Stimulated activated naive CD8-positive, alpha-beta T cell treated with anti-CD3 and anti-CD28 coated beads, Interleukin-15, Interleukin-2, amounts not matched to agents 100 ng/mL and 50 ng/mL, for 24 hours (primary cell): ENCODE measurements around the gene ST3GAL4.
"Not testable (repeated sequence)": the region's sequence is repeated elsewhere in the genome, so short reads cannot be mapped to it uniquely, and the experiment has no call there.

ENCODE experiments used
- H3K27ac Mint-ChIP-seq: one replicate; pipeline ENCODE4 v1.8.0; 2021; ENCODE audit warnings: mild to moderate bottlenecking, mixed read lengths
- H3K27me3 Mint-ChIP-seq: one replicate; pipeline ENCODE4 v1.8.0; 2021; ENCODE audit warnings: mixed read lengths
- H3K36me3 Mint-ChIP-seq: one replicate; pipeline ENCODE4 v1.8.0; 2021; ENCODE audit warnings: low read depth, mixed read lengths
- H3K4me1 Mint-ChIP-seq: one replicate; pipeline ENCODE4 v1.8.0; 2021; ENCODE audit warnings: low read depth, mixed read lengths
- H3K4me3 Mint-ChIP-seq: one replicate; pipeline ENCODE4 v1.8.0; 2021; ENCODE audit warnings: mild to moderate bottlenecking, mixed read lengths
- H3K9me3 Mint-ChIP-seq: one replicate; pipeline ENCODE4 v1.8.0; 2021; ENCODE audit warnings: mixed read lengths

Gene ST3GAL4

DNA sequence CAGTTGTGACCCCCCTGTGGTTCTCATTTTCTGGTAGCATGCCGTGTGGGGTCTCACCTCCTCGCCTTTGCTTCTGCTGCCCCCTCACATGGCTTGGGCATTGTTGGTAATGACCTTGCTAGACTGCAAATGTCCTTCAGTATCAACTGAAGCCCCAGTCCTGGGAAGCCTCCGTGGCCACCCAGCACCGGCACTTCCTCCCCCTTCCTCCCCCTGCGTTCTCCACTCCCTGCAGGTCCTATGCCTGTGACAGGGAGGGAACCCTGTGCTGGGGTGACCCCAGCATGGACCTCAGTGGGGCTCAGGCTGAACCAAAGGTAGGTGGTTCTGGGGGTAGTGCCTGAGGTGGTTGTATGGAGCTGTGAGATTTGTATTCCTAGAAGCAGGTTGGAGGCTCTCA is 5.9 kb downstream of the ST3GAL4 start:
- H3K4me1 Mint-ChIP-seq = no peaks in the 10 kb centered on the region
- H3K27ac Mint-ChIP-seq = no peak overlapping the region
- no peak overlapping the region for H3K4me3 Mint-ChIP-seq
- H3K27me3 Mint-ChIP-seq = no peaks in the 10 kb centered on the region
- H3K9me3 Mint-ChIP-seq = no peaks in the 10 kb centered on the region
- no peaks in the 10 kb centered on the region for H3K36me3 Mint-ChIP-seq

DNA sequence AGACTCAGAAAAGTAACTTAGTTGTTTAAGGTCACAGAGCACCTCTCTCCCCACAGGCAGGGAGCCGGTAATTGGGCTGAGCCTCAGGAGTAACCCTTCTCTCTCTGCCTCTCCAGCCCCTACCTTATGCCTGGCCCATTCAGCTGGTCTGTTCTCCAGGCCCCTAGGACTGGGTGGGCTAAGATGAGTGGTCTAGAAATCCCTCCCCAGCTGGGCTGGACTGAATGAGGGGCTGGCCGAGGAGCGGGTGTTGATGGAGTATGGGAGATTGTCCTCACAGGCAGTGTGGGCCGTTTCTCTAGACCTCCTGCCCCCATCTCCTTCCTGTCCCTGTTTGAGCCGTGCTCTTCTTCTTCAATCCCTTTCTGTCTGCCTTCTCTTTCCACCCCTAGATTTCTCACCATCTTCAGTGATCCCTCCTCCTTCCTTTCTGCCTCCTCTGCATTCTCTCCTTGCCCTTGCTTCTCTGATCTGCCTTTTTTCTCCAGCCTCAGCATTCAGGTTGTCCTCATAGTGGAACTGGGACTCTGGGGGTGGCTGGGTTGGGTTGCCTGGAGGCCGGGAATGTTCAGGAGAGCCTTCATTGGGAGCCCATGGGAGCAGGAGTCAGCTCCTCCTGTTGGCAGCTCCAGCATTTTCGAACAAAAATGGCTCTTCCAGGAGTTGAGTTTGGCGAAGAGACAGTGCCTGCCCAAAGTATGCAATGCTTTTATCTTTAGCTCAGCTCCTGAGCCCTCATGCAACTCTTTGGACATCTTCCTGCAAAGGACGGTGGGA is 7.6 kb downstream of the ST3GAL4 start:
- no peaks in the 10 kb centered on the region for H3K36me3 Mint-ChIP-seq
- H3K4me3 Mint-ChIP-seq = no peak overlapping the region
- H3K27ac Mint-ChIP-seq = no peak overlapping the region
- H3K4me1 Mint-ChIP-seq = no peaks in the 10 kb centered on the region
- H3K9me3 Mint-ChIP-seq = no peaks in the 10 kb centered on the region
- H3K27me3 Mint-ChIP-seq = no peaks in the 10 kb centered on the region

GRCh38 chr11:126363706-126364248 is 8.3 kb downstream of the ST3GAL4 start:
- Mint-ChIP-seq H3K9me3 (no peaks in the 10 kb centered on the region), H3K27ac (no peak overlapping the region), H3K27me3 (no peaks in the 10 kb centered on the region), H3K4me3 (no peak overlapping the region), H3K36me3 (no peaks in the 10 kb centered on the region), H3K4me1 (no peaks in the 10 kb centered on the region)

DNA sequence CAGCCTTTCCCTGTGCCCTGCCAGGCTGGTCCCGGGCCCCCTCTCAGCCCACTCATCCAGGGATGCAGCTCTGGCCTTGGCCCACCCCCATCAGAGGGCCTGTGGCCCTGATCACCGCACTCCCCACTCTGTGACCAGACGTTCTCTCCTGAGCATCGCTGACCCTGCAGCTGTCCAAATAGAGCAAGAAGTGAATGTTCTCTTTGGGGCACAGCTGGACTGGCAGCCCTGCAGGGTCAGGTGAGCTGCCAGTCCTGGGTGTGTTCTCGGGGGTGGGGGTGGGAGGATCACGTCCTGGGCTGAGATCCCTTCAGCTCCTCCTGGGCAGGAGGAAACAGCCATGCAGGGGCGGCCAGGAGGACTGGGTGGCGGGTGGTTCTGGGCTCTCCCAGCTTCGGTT is 9.2 kb downstream of the ST3GAL4 start:
- not testable (repeated sequence) for H3K4me3 Mint-ChIP-seq, H3K9me3 Mint-ChIP-seq

GRCh38 chr11:126365508-126365907 is 10.0 kb downstream of the ST3GAL4 start:
- H3K27me3 Mint-ChIP-seq, H3K4me1 Mint-ChIP-seq, H3K4me3 Mint-ChIP-seq, H3K9me3 Mint-ChIP-seq, H3K36me3 Mint-ChIP-seq, H3K27ac Mint-ChIP-seq: not testable (repeated sequence)

More for the DNA sequence above, 9.2 kb downstream of the ST3GAL4 start:
- not testable (repeated sequence) for H3K4me1 Mint-ChIP-seq, H3K36me3 Mint-ChIP-seq, H3K27me3 Mint-ChIP-seq, H3K27ac Mint-ChIP-seq

DNA sequence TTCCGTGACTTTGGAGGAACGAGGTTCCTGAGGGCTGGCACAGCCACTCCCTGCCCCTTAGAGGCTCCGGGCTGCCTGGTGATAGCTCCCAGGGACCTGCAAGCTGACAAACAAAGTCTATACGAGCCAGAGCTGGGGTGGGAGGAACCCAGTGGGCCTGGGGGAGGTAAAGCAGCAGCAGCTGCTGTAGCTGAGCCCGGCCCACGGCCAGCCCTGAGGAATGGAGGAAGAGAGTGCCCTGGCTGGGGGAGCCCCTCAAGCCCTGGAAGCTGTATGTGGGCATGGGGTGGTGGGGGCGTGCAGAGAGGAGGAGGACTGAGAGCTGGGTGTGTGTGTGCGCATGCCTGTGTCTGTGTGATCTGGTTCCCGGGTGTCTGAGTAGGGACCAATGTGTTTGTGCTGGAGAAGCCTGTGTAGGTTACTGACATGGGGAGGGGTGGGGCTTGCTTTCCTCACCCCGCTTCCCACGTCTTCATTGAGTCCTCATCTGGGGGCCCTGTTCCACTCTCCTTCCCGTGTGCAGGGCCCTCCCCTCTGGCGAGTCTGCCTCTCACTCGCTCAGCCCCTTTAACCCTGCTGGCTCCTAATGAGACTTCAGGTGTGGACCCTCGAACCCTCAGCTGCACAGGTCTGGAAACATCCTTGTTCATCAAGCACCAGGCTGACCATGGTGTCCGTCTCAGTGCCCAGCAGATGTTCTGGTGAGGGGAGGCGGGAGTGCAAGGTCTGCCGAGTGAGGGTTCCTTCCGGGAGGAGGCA is 10.8 kb downstream of the ST3GAL4 start:
- Mint-ChIP-seq H3K27ac (no peak overlapping the region), H3K9me3 (no peaks in the 10 kb centered on the region), H3K27me3 (no peaks in the 10 kb centered on the region), H3K4me3 (no peak overlapping the region), H3K4me1 (no peaks in the 10 kb centered on the region), H3K36me3 (no peaks in the 10 kb centered on the region)

DNA sequence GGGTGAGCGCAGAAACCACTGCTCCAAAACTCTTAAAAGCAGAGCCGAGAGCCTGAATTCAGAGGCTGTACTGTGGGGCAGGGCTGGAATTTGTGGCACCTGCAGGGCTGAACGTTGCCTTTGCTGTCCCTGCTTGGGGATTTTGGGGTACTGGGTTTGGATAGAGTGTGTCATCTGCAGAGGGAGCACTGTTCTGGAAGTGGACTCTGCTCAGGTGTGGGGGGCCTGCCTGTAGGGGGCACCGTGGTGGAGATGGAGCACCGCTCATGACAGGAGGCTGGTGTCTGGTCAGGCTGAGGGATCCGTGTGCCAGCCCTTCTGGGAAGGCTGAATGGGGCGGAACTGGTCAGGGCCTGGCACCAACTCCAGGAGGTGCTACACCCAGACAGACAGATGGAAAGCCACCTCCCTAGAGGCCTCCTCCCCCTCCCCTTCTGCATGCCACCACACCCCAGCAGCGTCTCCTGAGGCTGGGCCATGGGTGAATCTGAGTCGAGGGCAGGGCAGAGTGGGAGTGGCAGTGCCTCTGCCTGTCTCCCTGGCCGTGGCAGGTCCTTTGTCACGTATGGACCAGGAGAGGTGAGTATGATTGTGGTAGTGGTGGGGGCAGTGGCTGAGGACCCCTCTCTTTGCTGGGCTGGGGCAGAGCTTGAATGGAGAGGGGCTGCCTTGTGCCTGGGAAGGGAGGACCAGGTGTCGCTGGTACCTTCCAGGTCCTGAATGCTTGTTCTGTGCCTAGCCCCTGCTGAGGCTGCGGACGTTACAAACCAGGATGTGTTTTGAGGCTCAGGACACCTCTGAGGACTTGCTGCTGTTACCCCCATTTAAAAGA is 11.6 kb downstream of the ST3GAL4 start:
- H3K4me3 Mint-ChIP-seq, H3K9me3 Mint-ChIP-seq, H3K36me3 Mint-ChIP-seq, H3K27me3 Mint-ChIP-seq, H3K4me1 Mint-ChIP-seq, H3K27ac Mint-ChIP-seq: not testable (repeated sequence)

- H3K36me3 Mint-ChIP-seq, H3K9me3 Mint-ChIP-seq, H3K4me1 Mint-ChIP-seq, H3K27me3 Mint-ChIP-seq, H3K4me3 Mint-ChIP-seq, H3K27ac Mint-ChIP-seq: not testable (repeated sequence)
Observed at GRCh38 chr11:126367806-126368205, 12.3 kb downstream of the ST3GAL4 start.

- not testable (repeated sequence) for H3K4me1 Mint-ChIP-seq, H3K36me3 Mint-ChIP-seq, H3K27ac Mint-ChIP-seq, H3K27me3 Mint-ChIP-seq, H3K4me3 Mint-ChIP-seq, H3K9me3 Mint-ChIP-seq
Observed at GRCh38 chr11:126368336-126369119, 13.0 kb downstream of the ST3GAL4 start.

DNA sequence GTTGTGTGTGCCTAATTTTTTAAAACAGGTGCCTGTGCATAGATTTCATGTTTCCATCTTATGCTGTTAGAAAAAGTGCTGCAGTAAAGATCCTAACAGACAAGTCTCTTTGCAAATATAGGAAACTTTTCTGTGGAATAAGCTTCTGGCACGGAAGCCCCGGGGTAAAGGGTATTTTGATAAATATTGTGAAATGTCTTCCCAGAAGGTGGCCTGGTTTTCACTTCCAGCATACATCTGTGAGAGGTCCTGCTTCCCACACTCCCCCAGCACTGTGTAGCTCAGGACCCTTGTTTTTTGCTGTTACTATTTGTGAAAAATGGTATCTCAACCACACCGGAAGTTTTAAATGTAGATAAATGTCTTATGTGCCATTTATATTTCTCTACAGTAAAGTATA is 14.5 kb downstream of the ST3GAL4 start:
- H3K4me3 Mint-ChIP-seq = no peak overlapping the region
- no peak overlapping the region for H3K27ac Mint-ChIP-seq
- H3K4me1 Mint-ChIP-seq = no peaks in the 10 kb centered on the region

DNA sequence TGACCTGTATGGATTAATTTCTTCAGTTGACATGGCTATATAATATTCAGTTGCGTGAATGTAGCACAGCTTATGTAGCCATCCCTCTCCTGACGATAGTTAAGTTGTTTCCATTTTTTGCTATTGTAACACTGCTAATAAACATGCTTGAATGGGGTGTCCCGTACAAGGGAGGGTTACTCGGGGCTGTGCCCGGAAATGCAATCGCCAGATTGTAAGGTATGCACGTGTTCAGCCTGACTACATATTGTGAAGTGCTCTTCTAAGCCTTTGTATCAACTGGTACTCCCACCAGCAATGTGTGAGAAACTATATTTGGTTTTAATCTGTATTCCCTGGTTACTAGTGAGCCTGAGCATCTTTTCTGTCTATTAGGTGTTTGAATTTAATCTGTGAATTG is 16.1 kb downstream of the ST3GAL4 start:
- no peak overlapping the region for H3K4me3 Mint-ChIP-seq
- no peak overlapping the region for H3K27ac Mint-ChIP-seq
- no peaks in the 10 kb centered on the region for H3K36me3 Mint-ChIP-seq
- no peaks in the 10 kb centered on the region for H3K4me1 Mint-ChIP-seq
- H3K9me3 Mint-ChIP-seq = no peaks in the 10 kb centered on the region
- no peaks in the 10 kb centered on the region for H3K27me3 Mint-ChIP-seq

More for the DNA sequence above, 14.5 kb downstream of the ST3GAL4 start:
- Mint-ChIP-seq H3K9me3 (no peaks in the 10 kb centered on the region), H3K27me3 (no peaks in the 10 kb centered on the region), H3K36me3 (no peaks in the 10 kb centered on the region)

- not testable (repeated sequence) for H3K9me3 Mint-ChIP-seq, H3K4me3 Mint-ChIP-seq, H3K27me3 Mint-ChIP-seq, H3K27ac Mint-ChIP-seq, H3K36me3 Mint-ChIP-seq, H3K4me1 Mint-ChIP-seq
Observed at GRCh38 chr11:126373389-126374066, 18.0 kb downstream of the ST3GAL4 start.

- H3K9me3 Mint-ChIP-seq, H3K4me3 Mint-ChIP-seq, H3K27me3 Mint-ChIP-seq, H3K27ac Mint-ChIP-seq, H3K36me3 Mint-ChIP-seq, H3K4me1 Mint-ChIP-seq: not testable (repeated sequence)
Observed at GRCh38 chr11:126374562-126375300, 19.2 kb downstream of the ST3GAL4 start.
